Upper lobe of right lung (tissue), 1 donor: ENCODE data around the gene CEP295NL. TPM values are rescaled to one million over a fixed set of nuclear protein-coding genes. Genes with fewer than 3 reads are reported as not detected.

Experiments used
- ATAC-seq: fragments of 200-7000 bp; cut with Tn5 transposase; one replicate; pipeline ENCODE4 v1.9.1; 2020; ENCODE audit warnings: mild to moderate bottlenecking, moderate library complexity
- DNase-seq: peaks from one replicate; pipeline ENCODE4 v3.0.0-alpha.2; 2020
- H3K27ac ChIP-seq: fragments of 200-600 bp; one replicate; pipeline ENCODE4 v1.8.0; 2022
- H3K27me3 ChIP-seq: fragments of 200-600 bp; one replicate; pipeline ENCODE4 v1.8.0; 2022; ENCODE audit warnings: mild to moderate bottlenecking
- H3K36me3 ChIP-seq: fragments of 200-600 bp; one replicate; pipeline ENCODE4 v1.8.0; 2022
- H3K4me1 ChIP-seq: fragments of 200-600 bp; one replicate; pipeline ENCODE4 v1.8.0; 2022
- H3K4me3 ChIP-seq: fragments of 200-600 bp; one replicate; pipeline ENCODE4 v1.8.0; 2022; ENCODE audit warnings: mild to moderate bottlenecking
- H3K9me3 ChIP-seq: fragments of 200-600 bp; one replicate; pipeline ENCODE4 v1.8.0; 2022
- CTCF ChIP-seq: fragments of 200-600 bp; IDR thresholded peaks from one replicate; pipeline ENCODE4 v1.8.0; 2022; ENCODE audit warnings: antibody characterized with exemption
- intact Hi-C: fragments of 100-400 bp; cut with DNase I; formaldehyde crosslinking; loops from one replicate; pipeline ENCODE4 v1.11.0; 2022
- total RNA-seq: library from RNA; stranded (reverse); fragmentation: NEBNext Ultra II Directional; extraction: Animal tissue kit (Norgen Biotek cat#: 25700); gene quantifications from one replicate; pipeline ENCODE4 v1.2.1, GENCODE V29; 2021
- donor health status: DM: no; HTN: yes; CAD: no; lungs with severe emphysema.

CEP295NL gene
- total RNA-seq, 1 donor from 2014 or later = 4.2 TPM

GRCh38 chr17:78940258-78940657 is 37.3 kb upstream of the CEP295NL start:
- Histone ChIP-seq H3K27ac (no peak overlapping the region), H3K4me1 (no peaks in the 10 kb centered on the region), H3K4me3 (no peak overlapping the region), H3K36me3 (no peaks in the 10 kb centered on the region), H3K9me3 (no peaks in the 10 kb centered on the region), H3K27me3 (no peaks in the 10 kb centered on the region)
- DNase-seq (no peak), ATAC-seq (no peak)
- no peak for TF ChIP-seq CTCF
- intact Hi-C loops = no loop called here

- H3K27me3 ChIP-seq = no peaks in the 10 kb centered on the region
- TF ChIP-seq CTCF = no peak
- H3K4me1 ChIP-seq = peaks cover 5% of the 10 kb centered on the region
- no peak overlapping the region for H3K27ac ChIP-seq
- no peaks in the 10 kb centered on the region for H3K36me3 ChIP-seq
- no peak for DNase-seq
- H3K9me3 ChIP-seq = no peaks in the 10 kb centered on the region
- intact Hi-C loops = no loop called here
- H3K4me3 ChIP-seq = no peak overlapping the region
- no peak for ATAC-seq
Measured at GRCh38 chr17:78939615-78940014, 36.6 kb upstream of the CEP295NL start.

DNA sequence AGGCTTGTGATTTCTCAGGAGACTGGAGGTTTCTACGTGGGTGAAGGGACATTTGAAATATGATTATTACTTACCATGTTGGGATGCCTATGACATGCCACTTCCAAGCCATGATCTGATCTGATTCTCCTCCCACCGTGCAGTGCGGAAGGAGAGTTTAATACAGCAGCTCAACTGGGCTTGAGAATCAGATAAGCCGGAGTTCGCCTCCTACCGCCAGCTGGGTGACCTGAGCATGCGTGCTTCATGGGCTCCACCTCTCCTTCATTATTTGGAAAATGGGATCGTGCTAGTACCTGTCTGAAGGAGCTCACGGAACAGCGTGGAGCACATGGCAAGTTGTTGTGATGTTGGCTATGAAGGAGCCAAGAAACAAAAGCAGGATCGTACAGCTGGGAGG is 34.6 kb upstream of the CEP295NL start:
- intact Hi-C loops = no loop called here
- Histone ChIP-seq H3K27ac (no peak overlapping the region), H3K27me3 (no peaks in the 10 kb centered on the region), H3K36me3 (no peaks in the 10 kb centered on the region), H3K4me3 (no peak overlapping the region), H3K9me3 (no peaks in the 10 kb centered on the region), H3K4me1 (peaks cover 20% of the 10 kb centered on the region)
- no peak for DNase-seq
- no peak for ATAC-seq
- TF ChIP-seq CTCF = no peak

GRCh38 chr17:78935419-78936323 is 32.7 kb upstream of the CEP295NL start:
- no peak for TF ChIP-seq CTCF
- Histone ChIP-seq H3K27ac (no peak overlapping the region), H3K4me1 (peaks cover 20% of the 10 kb centered on the region), H3K9me3 (no peaks in the 10 kb centered on the region), H3K36me3 (no peaks in the 10 kb centered on the region), H3K4me3 (no peak overlapping the region), H3K27me3 (no peaks in the 10 kb centered on the region)
- intact Hi-C loops = no loop called here
- ATAC-seq (no peak), DNase-seq (no peak)

DNA sequence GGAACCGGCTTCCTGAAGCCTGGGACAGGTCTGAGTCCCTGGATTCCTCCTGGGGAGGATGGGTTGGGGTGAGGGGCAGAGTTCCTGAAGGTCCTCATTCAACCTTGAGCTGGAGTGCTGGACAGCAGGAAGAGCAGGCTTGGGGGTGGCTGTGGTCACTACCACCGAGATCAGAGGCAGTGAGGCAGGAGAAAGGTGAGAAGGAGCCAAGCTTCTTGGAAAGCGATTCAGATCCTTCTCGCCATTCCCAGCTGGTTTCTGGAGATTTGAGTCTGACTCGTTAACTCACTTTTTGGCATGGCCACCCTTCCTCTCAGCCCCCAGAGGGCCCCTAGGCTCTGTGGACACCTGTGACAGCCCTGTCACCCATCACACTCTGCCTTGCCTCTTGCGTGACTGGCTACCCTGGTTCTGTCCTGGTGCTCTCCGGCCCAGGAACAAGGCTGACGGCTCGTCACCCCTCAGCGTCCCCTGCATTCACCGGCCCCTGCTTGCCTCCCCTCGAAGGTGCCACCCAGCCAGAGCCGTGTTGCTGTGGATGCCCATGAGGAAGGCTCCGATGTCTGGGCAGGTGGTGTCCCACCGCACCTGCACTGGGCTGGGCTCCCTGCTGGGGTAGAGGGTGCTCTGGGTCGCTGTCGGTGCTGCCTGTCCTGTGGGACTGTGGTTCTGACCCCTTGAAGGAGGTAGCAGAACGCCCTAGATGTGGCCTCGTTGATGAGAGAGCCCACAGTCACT is 31.8 kb upstream of the CEP295NL start:
- Histone ChIP-seq H3K9me3 (no peaks in the 10 kb centered on the region), H3K27ac (peak overlapping the region; percentile 76), H3K4me1 (peaks cover 20% of the 10 kb centered on the region), H3K4me3 (no peak overlapping the region), H3K27me3 (no peaks in the 10 kb centered on the region), H3K36me3 (no peaks in the 10 kb centered on the region)
- intact Hi-C loops = no loop called here
- ATAC-seq (no peak), DNase-seq (no peak)
- TF ChIP-seq CTCF = no peak
